CD14-positive monocyte (primary cell): ENCODE measurements around the gene FOXO3. TPM values are rescaled to one million over a fixed set of nuclear protein-coding genes. Genes with fewer than 3 reads are reported as not detected.

Source experiments
- DNase-seq, 3 donors: peaks; one replicate each; pipeline ENCODE4 v3.0.0-alpha.2; 2011 to 2022
- H2AFZ ChIP-seq: 2 replicates; pipeline ENCODE4 v1.6.0; 2012; ENCODE audit warnings: mild to moderate bottlenecking, low read depth, low read length, inconsistent platforms; ENCODE audit not compliant: insufficient read depth, poor library complexity, severe bottlenecking
- H3K27ac ChIP-seq, 2 donors: 1 replicate in 1 of 2; 2 replicates in 1 of 2; pipeline ENCODE4 v1.5.1; 2012 to 2013; ENCODE audit warnings: low read length in 2 of 2, control low read depth in 1 of 2, inconsistent platforms in 1 of 2, low read depth in 1 of 2, mild to moderate bottlenecking in 1 of 2
- H3K27me3 ChIP-seq, 2 donors: one replicate each; pipeline versions ENCODE4 v1.6.0 to v1.6.1; 2011 to 2013; ENCODE audit warnings: low read length in 2 of 2; ENCODE audit not compliant: control insufficient read depth in 2 of 2, insufficient read depth in 2 of 2
- H3K36me3 ChIP-seq, 2 donors: replicated peaks in 1 of 2; 1 replicate in 1 of 2; 2 replicates in 1 of 2; pipeline versions ENCODE4 v1.5.1 to v1.6.1; 2012 to 2013; ENCODE audit warnings: low read length in 2 of 2, control low read depth in 1 of 2, inconsistent platforms in 1 of 2, mild to moderate bottlenecking in 1 of 2; ENCODE audit not compliant: insufficient read depth in 2 of 2, control insufficient read depth in 1 of 2
- H3K4me1 ChIP-seq, 2 donors: 1 replicate in 1 of 2; 2 replicates in 1 of 2; pipeline versions ENCODE4 v1.5.1 to v1.6.1; 2012 to 2013; ENCODE audit warnings: low read length in 2 of 2, control low read depth in 1 of 2, inconsistent platforms in 1 of 2, mild to moderate bottlenecking in 1 of 2, moderate library complexity in 1 of 2; ENCODE audit not compliant: insufficient read depth in 2 of 2, control insufficient read depth in 1 of 2
- H3K4me2 ChIP-seq: replicated peaks from 2 replicates; pipeline ENCODE3; 2012; ENCODE audit warnings: low read length, moderate library complexity, mild to moderate bottlenecking; ENCODE audit not compliant: poor library complexity, severe bottlenecking; ENCODE audit errors: extremely low read depth
- H3K4me3 ChIP-seq, 3 experiments: fragments of 200-600 bp in 1 of 3; sonication (generic) in 1 of 3; replicated peaks in 1 of 3; 1 replicate in 2 of 3; 2 replicates in 1 of 3; pipeline ENCODE4 v1.5.1; 2011 to 2013; ENCODE audit warnings: low read length in 3 of 3, mild to moderate bottlenecking in 3 of 3, control low read depth in 2 of 3, low read depth in 2 of 3, inconsistent platforms in 1 of 3, moderate library complexity in 1 of 3
- H3K79me2 ChIP-seq: 2 replicates; pipeline ENCODE4 v1.6.0; 2012; ENCODE audit warnings: mild to moderate bottlenecking, control low read depth, inconsistent platforms, low read length, moderate library complexity; ENCODE audit not compliant: insufficient read depth
- H3K9ac ChIP-seq: 2 replicates; pipeline ENCODE4 v1.6.0; 2017; ENCODE audit warnings: low read length, mild to moderate bottlenecking; ENCODE audit not compliant: insufficient read depth, poor library complexity, severe bottlenecking
- H3K9me3 ChIP-seq, 2 donors: replicated peaks in 1 of 2; 1 replicate in 1 of 2; 2 replicates in 1 of 2; pipeline versions ENCODE4 v1.5.1 to v1.6.1; 2012 to 2013; ENCODE audit warnings: low read length in 2 of 2, control low read depth in 1 of 2; ENCODE audit not compliant: control insufficient read depth in 1 of 2, insufficient read depth in 1 of 2
- H4K20me1 ChIP-seq: 2 replicates; pipeline ENCODE4 v1.6.0; 2012; ENCODE audit warnings: mild to moderate bottlenecking, low read length, control low read depth, moderate library complexity; ENCODE audit not compliant: insufficient read depth
- H3K27ac Mint-ChIP-seq, 7 donors: one replicate each; pipeline ENCODE4 v1.8.0; 2020; ENCODE audit warnings: mild to moderate bottlenecking in 7 of 7, mixed read lengths in 7 of 7, moderate library complexity in 6 of 7, inconsistent platforms in 2 of 7
- H3K27me3 Mint-ChIP-seq, 3 donors: one replicate each; pipeline ENCODE4 v1.8.0; 2021 to 2022; ENCODE audit warnings: low read depth in 3 of 3, mild to moderate bottlenecking in 3 of 3, mixed read lengths in 3 of 3, moderate library complexity in 3 of 3, inconsistent platforms in 1 of 3
- H3K36me3 Mint-ChIP-seq, 2 donors: one replicate each; pipeline ENCODE4 v1.8.0; 2020; ENCODE audit warnings: mixed read lengths in 2 of 2, inconsistent platforms in 1 of 2, mild to moderate bottlenecking in 1 of 2
- H3K4me1 Mint-ChIP-seq: one replicate; pipeline ENCODE4 v1.8.0; 2020; ENCODE audit warnings: mild to moderate bottlenecking, mixed read lengths
- H3K4me3 Mint-ChIP-seq, 2 donors: one replicate each; pipeline ENCODE4 v1.8.0; 2020; ENCODE audit warnings: mild to moderate bottlenecking in 2 of 2, mixed read lengths in 2 of 2, moderate library complexity in 1 of 2
- H3K9me3 Mint-ChIP-seq, 7 donors: one replicate each; pipeline ENCODE4 v1.8.0; 2020 to 2022; ENCODE audit warnings: mixed read lengths in 7 of 7, mild to moderate bottlenecking in 6 of 7, moderate library complexity in 6 of 7, inconsistent platforms in 2 of 7
- CTCF ChIP-seq: fragments of 200-600 bp; IDR thresholded peaks from one replicate; pipeline ENCODE4 v1.8.0; 2022; ENCODE audit warnings: antibody characterized with exemption, mild to moderate bottlenecking
- WGBS: methylation state at CpG from one replicate; pipeline ENCODE4 v1.1.5; 2013; ENCODE audit warnings: missing lambda C conversion rate; ENCODE audit not compliant: insufficient coverage; 5-methylcytosine and 5-hydroxymethylcytosine counted together
- intact Hi-C, 2 donors: fragments of 100-400 bp; cut with micrococcal nuclease; formaldehyde crosslinking; loops; one replicate each; pipeline versions ENCODE4 v1.15.0 to v1.15.1; 2023
- polyA plus RNA-seq, 3 donors: library from polyadenylated mRNA; depleted of rRNA in 1 of 3; unstranded in 2 of 3; stranded (reverse) in 1 of 3; fragments of 300-500 nt in 2 of 3; fragments of >200 nt in 1 of 3; fragmentation: Illumina TruSeq in 2 of 3; gene quantifications; 1 replicate in 2 of 3; 2 replicates in 1 of 3; pipeline ENCODE4 v1.2.3, GENCODE V29; 2012 to 2021

The FOXO3 gene
- polyA plus RNA-seq, 3 donors = 15.4 to 23.2 (median 17.5) TPM

DNA sequence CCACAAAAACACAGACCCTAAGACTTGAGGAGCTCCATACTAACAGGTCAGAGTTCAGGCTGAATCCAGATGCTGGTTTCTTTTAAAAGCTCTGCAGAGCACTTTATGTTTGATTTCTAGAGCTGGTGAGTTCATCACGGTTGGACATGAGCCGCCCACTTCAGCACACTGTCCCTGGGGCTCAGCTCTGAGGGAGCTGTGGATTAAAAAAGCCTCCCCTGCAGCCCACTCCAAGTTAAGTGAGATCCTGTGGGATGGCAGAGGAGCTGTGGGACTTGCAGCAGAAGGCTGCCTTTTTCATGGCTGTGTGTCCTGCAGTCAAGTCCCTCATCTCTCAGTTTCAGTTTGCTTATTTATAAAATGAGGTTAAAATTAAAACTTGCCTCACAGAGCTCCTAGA lies 110.5 kb downstream of the FOXO3 start:
- Histone ChIP-seq H3K9me3 (no peaks in the 10 kb centered on the region), H3K9ac (no peak overlapping the region), H2AFZ (no peak overlapping the region), H4K20me1 (peaks cover 100% of the 10 kb centered on the region), H3K27me3 (no peaks in the 10 kb centered on the region), H3K4me3 (no peak overlapping the region), H3K36me3 (peaks cover 7 to 27% of the 10 kb centered on the region in 2 donors), H3K4me2 (no peak overlapping the region), H3K4me1 (peaks cover 9 to 13% of the 10 kb centered on the region in 2 donors), H3K27ac (no peak overlapping the region), H3K79me2 (peaks cover 76% of the 10 kb centered on the region)
- peaks cover 30% of the 10 kb centered on the region for H3K4me1 Mint-ChIP-seq
- H3K27ac Mint-ChIP-seq = peak overlapping the region in 2 of 7 donors; percentile 23 to 38
- H3K9me3 Mint-ChIP-seq = no peaks in the 10 kb centered on the region
- no CpG with 5 or more reads among the region's 2 CpGs for WGBS
- peaks cover 36 to 41% of the 10 kb centered on the region in 2 donors for H3K36me3 Mint-ChIP-seq
- intact Hi-C loops = no loop called here
- no peak for TF ChIP-seq CTCF
- H3K4me3 Mint-ChIP-seq = no peak overlapping the region
- H3K27me3 Mint-ChIP-seq = no peaks in the 10 kb centered on the region
- DNase-seq = no peak

DNA sequence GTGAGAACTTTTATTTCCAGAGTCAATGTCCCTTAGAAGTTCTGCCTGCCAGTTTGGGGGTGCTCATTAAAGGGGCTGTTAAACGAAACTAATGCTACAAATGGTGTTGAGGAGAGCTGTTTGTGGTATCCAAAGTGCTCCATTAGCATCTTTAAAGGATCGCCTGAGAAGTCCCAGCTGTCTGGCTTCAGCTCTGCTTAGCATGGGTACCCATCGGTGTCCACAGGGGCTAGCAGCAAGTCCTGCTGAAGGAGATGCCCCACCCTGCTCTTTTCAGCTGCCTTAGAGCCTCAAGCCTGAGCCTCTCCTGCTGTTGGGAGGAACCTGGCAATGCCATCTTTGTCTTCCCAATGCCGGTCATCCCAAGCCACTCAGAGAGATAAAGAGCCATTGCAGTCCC lies 111.1 kb downstream of the FOXO3 start:
- peak overlapping the region in 2 of 7 donors; percentile 50 to 82 for H3K27ac Mint-ChIP-seq
- Histone ChIP-seq H3K9me3 (no peaks in the 10 kb centered on the region), H3K27ac (peak overlapping the region in 1 of 2 donors; percentile 54), H3K36me3 (peaks cover 7 to 26% of the 10 kb centered on the region in 2 donors), H4K20me1 (peaks cover 100% of the 10 kb centered on the region), H3K79me2 (peaks cover 76% of the 10 kb centered on the region), H3K4me1 (peaks cover 9 to 13% of the 10 kb centered on the region in 2 donors), H3K27me3 (no peaks in the 10 kb centered on the region), H3K9ac (no peak overlapping the region), H2AFZ (no peak overlapping the region), H3K4me3 (no peak overlapping the region), H3K4me2 (no peak overlapping the region)
- WGBS = 94% methylated on average over 3 of the region's 4 CpGs
- H3K4me1 Mint-ChIP-seq = peaks cover 30% of the 10 kb centered on the region
- intact Hi-C loops = no loop called here
- H3K27me3 Mint-ChIP-seq = no peaks in the 10 kb centered on the region
- no peak for DNase-seq
- no peaks in the 10 kb centered on the region for H3K9me3 Mint-ChIP-seq
- H3K4me3 Mint-ChIP-seq = no peak overlapping the region
- peaks cover 32 to 37% of the 10 kb centered on the region in 2 donors for H3K36me3 Mint-ChIP-seq
- no peak for TF ChIP-seq CTCF
